Gastrocnemius medialis (tissue), 4 donors: ENCODE data around the gene ABR.

Experiments used
- CTCF ChIP-seq, 5 experiments: fragments of 450-650 bp in 3 of 5; fragments of 200-600 bp in 2 of 5; sonication (generic) in 2 of 5; IDR thresholded peaks in 4 of 5; conservative IDR thresholded peaks in 1 of 5; 1 replicate in 4 of 5; 2 replicates in 1 of 5; pipeline ENCODE4 v1.5.1; 2016 to 2019; ENCODE audit warnings: antibody characterized with exemption in 5 of 5, mild to moderate bottlenecking in 3 of 5, moderate library complexity in 3 of 5
- POLR2A ChIP-seq, 2 donors: fragments of 450-650 bp; IDR thresholded peaks; one replicate each; pipeline ENCODE4 v1.6.1; 2017; ENCODE audit warnings: antibody characterized with exemption in 2 of 2, mild to moderate bottlenecking in 2 of 2, moderate library complexity in 2 of 2

GRCh38 chr17:1104222-1104621 lies 75.6 kb downstream of the ABR start:
- TF ChIP-seq POLR2A (IDR thresholded peaks at IDR 0.05) (no peak), CTCF (IDR thresholded peaks at IDR 0.05 in 4 of 5, conservative IDR thresholded peaks at IDR 0.05 in 1 of 5) (no peak)
